ENCODE measurements around the gene PUM2. TPM values are rescaled to one million over a fixed set of nuclear protein-coding genes. Genes with fewer than 3 reads are reported as not detected.

The PUM2 gene
- total and polyA plus RNA-seq, 2 of the 8 experiments (the other 6 are each of a cell fraction or from before 2014, with no cell fraction given): 46.6 to 114 TPM

- TF ChIP-seq BRCA1 (IDR thresholded peaks at IDR 0.05; ENCODE audit: low read depth, low read length) (no peak), CREB1 (IDR thresholded peaks at IDR 0.05) (no peak), RAD21 (IDR thresholded peaks at IDR 0.05 in 1 of 2, conservative IDR thresholded peaks at IDR 0.05 in 1 of 2; ENCODE audit: low read depth in 2 of 2, low read length in 2 of 2) (no peak), RNF2 (IDR thresholded peaks at IDR 0.05; ENCODE audit: borderline replicate concordance, low read depth, low read length, missing control alignments, poor library complexity, severe bottlenecking) (no peak), POU5F1 (IDR thresholded peaks at IDR 0.05; ENCODE audit: low read depth, low read length) (no peak), CTCF (IDR thresholded peaks at IDR 0.05; ENCODE audit: control extremely low read depth in 1 of 3, insufficient read depth in 1 of 3, low read depth in 1 of 3, low read length in 3 of 3) (no peak), FOSL1 (IDR thresholded peaks at IDR 0.05; ENCODE audit: insufficient read depth, low read depth, low read length) (no peak), RBBP5 (IDR thresholded peaks at IDR 0.05; ENCODE audit: borderline replicate concordance, low read depth, low read length) (no peak)
These were observed 141.1 kb downstream of the PUM2 start (continued) for GRCh38 chr2:20209373-20210109.

All from H1 (cell line).